Liver (tissue), 2 donors: ENCODE results near the gene SGPP2.

Source experiments
- TF ChIP-seq, protein P1 (sequence below): fragments of 150-350 bp; IDR thresholded peaks from 2 replicates; pipeline ENCODE4 v1.5.1; 2017; ENCODE audit warnings: improper control_type of control experiment, low read depth, low read length; ENCODE audit not compliant: missing input control
- TF ChIP-seq, protein P2 (sequence below): IDR thresholded peaks from 2 replicates; pipeline ENCODE4 v1.6.1; 2016; ENCODE audit warnings: antibody characterized with exemption, mild to moderate bottlenecking
- donor health status: healthy.

DNA sequence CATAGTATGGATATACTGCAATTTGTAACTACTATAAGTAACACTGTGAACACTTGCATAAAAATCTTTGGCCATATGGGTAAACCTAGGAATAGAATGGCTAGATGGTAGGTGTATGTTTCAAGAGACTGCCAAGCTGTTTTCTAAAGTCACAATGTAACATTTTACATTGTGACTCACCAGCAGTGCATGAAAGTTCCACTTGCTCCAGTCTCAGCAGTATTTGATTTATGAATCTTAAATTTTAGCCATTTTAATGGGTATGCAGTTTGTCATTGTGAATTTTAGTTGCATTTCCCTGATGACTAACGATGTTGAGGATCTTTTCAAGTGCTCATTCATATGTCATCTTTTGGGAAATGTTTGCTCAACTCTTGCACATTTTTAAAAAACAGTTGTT is 145.5 kb downstream of the SGPP2 start:
- TF ChIP-seq, protein P1, sequence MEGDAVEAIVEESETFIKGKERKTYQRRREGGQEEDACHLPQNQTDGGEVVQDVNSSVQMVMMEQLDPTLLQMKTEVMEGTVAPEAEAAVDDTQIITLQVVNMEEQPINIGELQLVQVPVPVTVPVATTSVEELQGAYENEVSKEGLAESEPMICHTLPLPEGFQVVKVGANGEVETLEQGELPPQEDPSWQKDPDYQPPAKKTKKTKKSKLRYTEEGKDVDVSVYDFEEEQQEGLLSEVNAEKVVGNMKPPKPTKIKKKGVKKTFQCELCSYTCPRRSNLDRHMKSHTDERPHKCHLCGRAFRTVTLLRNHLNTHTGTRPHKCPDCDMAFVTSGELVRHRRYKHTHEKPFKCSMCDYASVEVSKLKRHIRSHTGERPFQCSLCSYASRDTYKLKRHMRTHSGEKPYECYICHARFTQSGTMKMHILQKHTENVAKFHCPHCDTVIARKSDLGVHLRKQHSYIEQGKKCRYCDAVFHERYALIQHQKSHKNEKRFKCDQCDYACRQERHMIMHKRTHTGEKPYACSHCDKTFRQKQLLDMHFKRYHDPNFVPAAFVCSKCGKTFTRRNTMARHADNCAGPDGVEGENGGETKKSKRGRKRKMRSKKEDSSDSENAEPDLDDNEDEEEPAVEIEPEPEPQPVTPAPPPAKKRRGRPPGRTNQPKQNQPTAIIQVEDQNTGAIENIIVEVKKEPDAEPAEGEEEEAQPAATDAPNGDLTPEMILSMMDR = no peak
- TF ChIP-seq, protein P2, sequence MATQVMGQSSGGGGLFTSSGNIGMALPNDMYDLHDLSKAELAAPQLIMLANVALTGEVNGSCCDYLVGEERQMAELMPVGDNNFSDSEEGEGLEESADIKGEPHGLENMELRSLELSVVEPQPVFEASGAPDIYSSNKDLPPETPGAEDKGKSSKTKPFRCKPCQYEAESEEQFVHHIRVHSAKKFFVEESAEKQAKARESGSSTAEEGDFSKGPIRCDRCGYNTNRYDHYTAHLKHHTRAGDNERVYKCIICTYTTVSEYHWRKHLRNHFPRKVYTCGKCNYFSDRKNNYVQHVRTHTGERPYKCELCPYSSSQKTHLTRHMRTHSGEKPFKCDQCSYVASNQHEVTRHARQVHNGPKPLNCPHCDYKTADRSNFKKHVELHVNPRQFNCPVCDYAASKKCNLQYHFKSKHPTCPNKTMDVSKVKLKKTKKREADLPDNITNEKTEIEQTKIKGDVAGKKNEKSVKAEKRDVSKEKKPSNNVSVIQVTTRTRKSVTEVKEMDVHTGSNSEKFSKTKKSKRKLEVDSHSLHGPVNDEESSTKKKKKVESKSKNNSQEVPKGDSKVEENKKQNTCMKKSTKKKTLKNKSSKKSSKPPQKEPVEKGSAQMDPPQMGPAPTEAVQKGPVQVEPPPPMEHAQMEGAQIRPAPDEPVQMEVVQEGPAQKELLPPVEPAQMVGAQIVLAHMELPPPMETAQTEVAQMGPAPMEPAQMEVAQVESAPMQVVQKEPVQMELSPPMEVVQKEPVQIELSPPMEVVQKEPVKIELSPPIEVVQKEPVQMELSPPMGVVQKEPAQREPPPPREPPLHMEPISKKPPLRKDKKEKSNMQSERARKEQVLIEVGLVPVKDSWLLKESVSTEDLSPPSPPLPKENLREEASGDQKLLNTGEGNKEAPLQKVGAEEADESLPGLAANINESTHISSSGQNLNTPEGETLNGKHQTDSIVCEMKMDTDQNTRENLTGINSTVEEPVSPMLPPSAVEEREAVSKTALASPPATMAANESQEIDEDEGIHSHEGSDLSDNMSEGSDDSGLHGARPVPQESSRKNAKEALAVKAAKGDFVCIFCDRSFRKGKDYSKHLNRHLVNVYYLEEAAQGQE = no peak
